Fibroblast of mammary gland (primary cell): ENCODE results near the gene IL17RB.

Experiments
- DNase-seq: peaks from one replicate; pipeline ENCODE4 v3.0.0-alpha.2; 2010; ENCODE audit warnings: low read depth
- H3K4me3 ChIP-seq: 2 replicates; pipeline ENCODE4 v1.5.1; 2011; ENCODE audit warnings: low read depth, mild to moderate bottlenecking, low read length, moderate library complexity; ENCODE audit not compliant: control insufficient read depth
- CTCF ChIP-seq: conservative IDR thresholded peaks from 2 replicates; pipeline ENCODE4 v1.5.1; 2011; ENCODE audit warnings: low read depth, low read length, inconsistent platforms; ENCODE audit not compliant: control insufficient read depth, insufficient read depth

The IL17RB gene

GRCh38 chr3:53813229-53813628, 33.1 kb upstream of the IL17RB start:
- H3K4me3 ChIP-seq = no peak overlapping the region
- DNase-seq = no peak

GRCh38 chr3:53813876-53814275, 32.5 kb upstream of the IL17RB start:
- TF ChIP-seq CTCF = no peak
- H3K4me3 ChIP-seq = no peak overlapping the region
- DNase-seq = no peak

More at GRCh38 chr3:53813229-53813628, 33.1 kb upstream of the IL17RB start:
- TF ChIP-seq CTCF = no peak

GRCh38 chr3:53815067-53815466, 31.3 kb upstream of the IL17RB start:
- H3K4me3 ChIP-seq = no peak overlapping the region
- no peak for TF ChIP-seq CTCF
- DNase-seq = no peak

GRCh38 chr3:53815651-53816050, 30.7 kb upstream of the IL17RB start:
- no peak overlapping the region for H3K4me3 ChIP-seq
- no peak for DNase-seq
- TF ChIP-seq CTCF = no peak

GRCh38 chr3:53816425-53816824, 29.9 kb upstream of the IL17RB start:
- H3K4me3 ChIP-seq = no peak overlapping the region
- no peak for DNase-seq
- no peak for TF ChIP-seq CTCF

GRCh38 chr3:53817211-53817610, 29.2 kb upstream of the IL17RB start:
- no peak overlapping the region for H3K4me3 ChIP-seq
- no peak for DNase-seq
- TF ChIP-seq CTCF = no peak

GRCh38 chr3:53817809-53818208, 28.6 kb upstream of the IL17RB start:
- no peak for TF ChIP-seq CTCF

More at GRCh38 chr3:53817809-53818208, 28.6 kb upstream of the IL17RB start:
- no peak overlapping the region for H3K4me3 ChIP-seq
- no peak for DNase-seq
